HG03571 (cell line): Measurements from ENCODE around the gene ASB11.

Experiments used
- ATAC-seq: cut with Tn5 transposase; IDR thresholded peaks from one replicate; pipeline ENCODE4 v1.9.1; 2021; ENCODE audit not compliant: unreplicated experiment

The ASB11 gene

GRCh38 chrX:15235001-15235400, 80.4 kb downstream of the ASB11 start:
- ATAC-seq: no peak

GRCh38 chrX:15233416-15234015, 81.9 kb downstream of the ASB11 start:
- no peak for ATAC-seq
